Colonic mucosa (tissue), 4 donors: Measurements from ENCODE around the gene HSD17B14. TPM values are rescaled to one million over a fixed set of nuclear protein-coding genes. Genes with fewer than 3 reads are reported as not detected.
"Not testable (repeated sequence)": the region's sequence is repeated elsewhere in the genome, so short reads cannot be mapped to it uniquely, and the experiment has no call there.

Experiments
- DNase-seq: peaks from one replicate; pipeline ENCODE4 v3.0.0-alpha.2; 2020
- H3K27ac ChIP-seq: fragments of 200-600 bp; one replicate; pipeline ENCODE4 v1.8.0; 2021
- H3K27me3 ChIP-seq: fragments of 200-600 bp; one replicate; pipeline ENCODE4 v1.8.0; 2021
- H3K36me3 ChIP-seq: fragments of 200-600 bp; one replicate; pipeline ENCODE4 v1.8.0; 2021
- H3K4me1 ChIP-seq: fragments of 200-600 bp; one replicate; pipeline ENCODE4 v1.8.0; 2021; ENCODE audit warnings: mild to moderate bottlenecking
- H3K4me3 ChIP-seq: fragments of 200-600 bp; one replicate; pipeline ENCODE4 v1.8.0; 2021
- H3K9ac ChIP-seq, 2 donors: one replicate each; pipeline ENCODE4 v1.7.0; 2013; ENCODE audit warnings: control low read depth in 2 of 2, low read depth in 2 of 2, low read length in 2 of 2
- H3K9me3 ChIP-seq: fragments of 200-600 bp; one replicate; pipeline ENCODE4 v1.8.0; 2021
- intact Hi-C: fragments of 100-400 bp; cut with DNase I; formaldehyde crosslinking; loops from one replicate; pipeline ENCODE4 v1.14.1; 2022
- total RNA-seq, 2 donors: library from RNA; stranded (reverse); fragmentation: NEBNext Ultra II Directional in 1 of 2; extraction: Animal tissue kit (Norgen Biotek cat#: 25700) in 1 of 2; gene quantifications; one replicate each; pipeline ENCODE4 v1.2.1, GENCODE V29; 2021
- TF ChIP-seq, protein P1 (sequence below): fragments of 200-600 bp; IDR thresholded peaks from one replicate; pipeline ENCODE4 v1.8.0; 2022; ENCODE audit warnings: antibody characterized with exemption, mild to moderate bottlenecking
- donor health status: healthy.
- donor health status: DM: no; HTN: no; CAD: no.
- donor health status: DM: no; HTN: no; CAD: no.

The HSD17B14 gene
- total RNA-seq, 2 donors from 2014 or later: 0.79 to 2.8 TPM

DNA sequence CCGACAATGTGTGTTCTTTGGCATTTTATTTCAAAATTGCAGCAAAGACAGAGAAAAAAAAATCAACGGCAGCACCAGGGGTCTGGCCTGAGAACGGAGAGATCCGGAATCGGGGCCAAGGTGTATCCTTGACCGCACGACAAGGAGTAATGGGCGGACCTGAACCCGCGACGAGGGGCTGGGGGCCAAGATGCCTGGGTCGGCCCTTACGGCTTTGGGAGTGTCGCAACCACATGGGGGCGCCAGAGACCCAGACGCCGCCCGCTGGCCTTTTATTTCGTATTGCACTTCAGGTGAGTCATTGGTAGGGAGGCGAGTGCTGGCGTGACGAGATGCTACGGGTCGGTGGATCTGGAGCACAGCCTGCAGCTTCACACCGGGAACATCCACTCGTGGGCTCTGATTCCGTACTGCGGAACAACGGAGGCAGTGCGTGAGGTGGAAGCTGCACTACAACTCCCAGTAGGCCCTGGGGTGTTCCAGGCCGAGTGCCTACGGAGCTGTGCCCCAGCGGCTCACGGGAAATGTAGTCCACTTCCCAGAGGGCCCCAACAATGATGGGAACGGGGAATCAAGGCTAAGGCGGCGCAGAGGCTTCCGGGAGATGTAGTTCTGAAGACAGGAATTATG lies 41.1 kb downstream of the HSD17B14 start:
- TF ChIP-seq, protein P1, sequence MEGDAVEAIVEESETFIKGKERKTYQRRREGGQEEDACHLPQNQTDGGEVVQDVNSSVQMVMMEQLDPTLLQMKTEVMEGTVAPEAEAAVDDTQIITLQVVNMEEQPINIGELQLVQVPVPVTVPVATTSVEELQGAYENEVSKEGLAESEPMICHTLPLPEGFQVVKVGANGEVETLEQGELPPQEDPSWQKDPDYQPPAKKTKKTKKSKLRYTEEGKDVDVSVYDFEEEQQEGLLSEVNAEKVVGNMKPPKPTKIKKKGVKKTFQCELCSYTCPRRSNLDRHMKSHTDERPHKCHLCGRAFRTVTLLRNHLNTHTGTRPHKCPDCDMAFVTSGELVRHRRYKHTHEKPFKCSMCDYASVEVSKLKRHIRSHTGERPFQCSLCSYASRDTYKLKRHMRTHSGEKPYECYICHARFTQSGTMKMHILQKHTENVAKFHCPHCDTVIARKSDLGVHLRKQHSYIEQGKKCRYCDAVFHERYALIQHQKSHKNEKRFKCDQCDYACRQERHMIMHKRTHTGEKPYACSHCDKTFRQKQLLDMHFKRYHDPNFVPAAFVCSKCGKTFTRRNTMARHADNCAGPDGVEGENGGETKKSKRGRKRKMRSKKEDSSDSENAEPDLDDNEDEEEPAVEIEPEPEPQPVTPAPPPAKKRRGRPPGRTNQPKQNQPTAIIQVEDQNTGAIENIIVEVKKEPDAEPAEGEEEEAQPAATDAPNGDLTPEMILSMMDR: peak; percentile 96
- no peaks in the 10 kb centered on the region for H3K4me1 ChIP-seq
- H3K27ac ChIP-seq: peak overlapping the region; percentile 34

DNA sequence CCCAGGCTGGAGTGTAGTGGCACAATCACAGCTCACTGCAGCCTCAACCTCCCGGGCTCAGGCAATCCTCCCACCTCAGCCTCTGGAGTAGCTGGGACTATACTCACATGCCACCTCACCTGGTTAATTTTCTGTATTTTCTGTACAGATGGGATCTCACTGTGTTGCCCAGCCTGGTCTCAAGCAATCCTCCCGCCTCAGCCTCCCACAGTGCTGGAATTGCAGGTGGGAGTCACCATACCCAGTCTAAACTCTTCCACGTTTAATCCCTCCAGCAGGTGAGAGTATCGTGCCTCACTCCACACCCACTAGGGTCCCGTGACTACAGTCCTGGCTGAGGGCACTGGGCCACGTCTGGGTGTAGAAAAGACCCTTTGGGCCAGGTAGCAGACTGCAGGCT lies 42.0 kb downstream of the HSD17B14 start:
- H3K9ac ChIP-seq: no peak overlapping the region
- no peak overlapping the region for H3K27ac ChIP-seq
- H3K27me3 ChIP-seq: no peaks in the 10 kb centered on the region
- no peaks in the 10 kb centered on the region for H3K4me1 ChIP-seq
- no peak overlapping the region for H3K4me3 ChIP-seq
- no peaks in the 10 kb centered on the region for H3K9me3 ChIP-seq
- TF ChIP-seq, protein P1: no peak
- intact Hi-C loops: loop anchor here (2.0 kb wide), 1 partner anchor 41 kb away; no protein-coding TSS in a partner anchor
- H3K36me3 ChIP-seq: no peaks in the 10 kb centered on the region
- no peak for DNase-seq

More for the DNA sequence above, 41.1 kb downstream of the HSD17B14 start:
- no peaks in the 10 kb centered on the region for H3K36me3 ChIP-seq
- H3K9ac ChIP-seq: peak overlapping the region; percentile 33 to 38
- peak; percentile 92 for DNase-seq
- intact Hi-C loops: loop anchor here (2.0 to 5.0 kb wide), 2 partner anchors 40 to 172 kb away; partner anchors contain the start of gene FTL
- H3K27me3 ChIP-seq: no peaks in the 10 kb centered on the region
- H3K4me3 ChIP-seq: peak overlapping the region; percentile 33
- H3K9me3 ChIP-seq: no peaks in the 10 kb centered on the region

DNA sequence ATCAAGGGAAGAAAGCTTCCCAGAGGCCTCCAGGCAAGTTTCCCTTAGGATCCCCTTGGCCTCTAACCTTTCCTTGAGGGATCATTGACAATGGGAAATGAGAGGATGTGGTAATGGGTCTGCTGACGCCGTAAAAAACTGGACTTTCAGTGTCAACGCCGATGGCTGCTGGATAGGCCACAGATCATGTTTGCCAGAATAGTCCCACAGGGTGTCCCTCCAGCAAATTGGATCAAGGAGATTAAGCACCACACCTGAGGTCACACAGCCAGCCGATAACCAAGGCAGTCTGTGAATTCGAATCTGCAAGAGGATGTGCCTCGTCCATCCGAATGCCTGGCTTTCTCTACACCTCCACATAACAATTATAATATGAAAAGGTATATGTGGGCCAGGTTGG lies 43.0 kb downstream of the HSD17B14 start:
- Histone ChIP-seq H3K27ac (no peak overlapping the region), H3K36me3 (no peaks in the 10 kb centered on the region), H3K9me3 (no peaks in the 10 kb centered on the region), H3K4me1 (no peaks in the 10 kb centered on the region), H3K4me3 (no peak overlapping the region), H3K27me3 (no peaks in the 10 kb centered on the region), H3K9ac (no peak overlapping the region)
- intact Hi-C loops: no loop called here
- DNase-seq: no peak
- TF ChIP-seq, protein P1: no peak

DNA sequence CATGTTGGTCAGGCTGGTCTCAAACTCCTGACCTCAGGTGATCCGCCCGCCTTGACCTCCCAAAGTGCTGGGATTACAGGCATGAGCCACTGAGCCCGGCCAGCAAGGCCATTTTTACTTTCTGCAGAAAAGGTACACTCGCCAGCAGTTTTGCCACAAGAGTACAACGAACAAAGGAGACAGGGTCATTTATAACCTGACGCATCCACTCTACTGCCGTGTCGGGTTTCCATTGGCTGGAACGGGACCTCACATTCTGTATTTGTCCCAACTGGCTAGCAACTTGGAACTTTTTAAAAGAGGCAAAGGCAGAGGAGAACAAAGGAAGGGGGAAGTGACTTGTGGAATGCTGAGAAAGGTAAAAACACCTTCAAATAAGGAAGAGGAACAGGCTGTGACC lies 49.0 kb downstream of the HSD17B14 start:
- not testable (repeated sequence) for H3K27ac ChIP-seq

DNA sequence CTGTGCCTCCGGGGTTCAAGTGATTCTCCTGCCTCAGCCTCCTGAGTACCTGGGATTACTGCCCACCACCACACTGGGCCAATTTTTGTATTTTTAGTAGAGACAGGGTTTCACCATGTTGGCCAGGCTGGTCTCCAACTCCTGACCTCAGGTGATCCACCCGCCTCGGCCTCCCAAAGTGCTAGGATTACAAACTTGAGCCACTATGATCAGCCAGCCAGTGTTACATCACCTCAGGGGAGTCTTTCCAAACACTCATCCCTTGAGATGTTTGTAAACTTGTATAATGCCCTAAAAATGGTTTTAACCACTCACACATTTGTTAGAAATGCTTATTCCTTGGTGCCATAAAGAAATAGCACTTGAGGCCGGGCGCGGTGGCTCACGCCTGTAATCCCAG lies 49.9 kb downstream of the HSD17B14 start:
- not testable (repeated sequence) for DNase-seq, H3K9me3 ChIP-seq, H3K36me3 ChIP-seq, H3K9ac ChIP-seq, H3K27me3 ChIP-seq, H3K27ac ChIP-seq, H3K4me3 ChIP-seq, H3K4me1 ChIP-seq
- intact Hi-C loops: loop anchor here (5.0 kb wide), 1 partner anchor 139 kb away; the partner anchor contains the start of gene CA11

More for the DNA sequence above, 49.0 kb downstream of the HSD17B14 start:
- not testable (repeated sequence) for H3K4me1 ChIP-seq, H3K27me3 ChIP-seq, H3K4me3 ChIP-seq, H3K9me3 ChIP-seq, DNase-seq, H3K36me3 ChIP-seq, H3K9ac ChIP-seq
- intact Hi-C loops: loop anchor here (5.0 kb wide), 1 partner anchor 140 kb away; the partner anchor contains the start of gene CA11

DNA sequence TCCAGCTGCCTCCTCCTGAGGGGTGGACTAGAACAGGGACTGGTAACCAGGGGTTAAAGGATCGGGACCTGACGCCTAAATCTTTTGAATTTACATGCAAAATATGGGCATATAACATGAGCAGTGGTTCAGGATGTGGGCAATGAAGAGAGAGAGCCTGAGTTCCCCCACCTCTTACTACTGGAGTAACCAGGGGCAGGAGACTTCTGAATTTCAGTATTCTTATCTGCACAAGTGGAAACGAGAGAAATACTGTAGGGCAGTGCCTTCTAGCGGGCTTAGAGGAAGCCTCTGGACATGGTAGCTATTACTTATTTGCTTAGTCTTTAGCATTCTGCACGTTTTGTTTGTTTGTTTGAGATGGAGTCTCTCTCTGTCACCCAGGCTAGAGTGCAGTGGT lies 51.8 kb downstream of the HSD17B14 start:
- no peaks in the 10 kb centered on the region for H3K9me3 ChIP-seq
- no peak overlapping the region for H3K9ac ChIP-seq
- DNase-seq: no peak
- no peak overlapping the region for H3K4me3 ChIP-seq
- no peak overlapping the region for H3K27ac ChIP-seq
- H3K36me3 ChIP-seq: no peaks in the 10 kb centered on the region
- no peaks in the 10 kb centered on the region for H3K27me3 ChIP-seq
- TF ChIP-seq, protein P1: no peak
- no peaks in the 10 kb centered on the region for H3K4me1 ChIP-seq
- intact Hi-C loops: no loop called here
